CD4-positive, alpha-beta T cell (primary cell): ENCODE results near the gene PPP1R14B. TPM values are rescaled to one million over a fixed set of nuclear protein-coding genes. Genes with fewer than 3 reads are reported as not detected.

Experiments used
- ATAC-seq: fragments of 200-7000 bp; cut with Tn5 transposase; one replicate; pipeline ENCODE4 v1.10.0; 2022; ENCODE audit warnings: mild to moderate bottlenecking; ENCODE audit not compliant: poor library complexity
- CTCF ChIA-PET: fragments of 350-600 bp; sonication (Branson Sonifier 250); formaldehyde crosslinking; loops from one replicate; lab custom pipeline; 2021; ENCODE audit warnings: antibody characterized with exemption, inconsistent platforms; lab: Charles Lee
- POLR2A ChIA-PET: fragments of 350-600 bp; sonication (Branson Sonifier 250); formaldehyde crosslinking; loops from one replicate; lab custom pipeline; 2021; ENCODE audit warnings: antibody characterized with exemption, inconsistent platforms; lab: Charles Lee
- DNase-seq, 14 experiments: peaks; one replicate each; pipeline ENCODE4 v3.0.0-alpha.2; 2013 to 2020; ENCODE audit warnings: mixed read lengths in 2 of 14
- H3K27ac ChIP-seq, 2 donors: one replicate each; pipeline versions ENCODE4 v1.5.1 to v1.7.0; 2013; ENCODE audit warnings: low read length in 2 of 2, low read depth in 1 of 2, mild to moderate bottlenecking in 1 of 2
- H3K27me3 ChIP-seq, 2 experiments: 1 replicate in 1 of 2; 2 replicates in 1 of 2; pipeline versions ENCODE4 v1.6.1 to v1.7.0; 2013; ENCODE audit warnings: low read length in 2 of 2, control low read depth in 1 of 2, mild to moderate bottlenecking in 1 of 2, moderate library complexity in 1 of 2; ENCODE audit not compliant: insufficient read depth in 2 of 2, control insufficient read depth in 1 of 2
- H3K36me3 ChIP-seq: one replicate; pipeline ENCODE4 v1.6.1; 2013; ENCODE audit warnings: low read length, control low read depth; ENCODE audit not compliant: insufficient read depth
- H3K4me1 ChIP-seq: one replicate; pipeline ENCODE4 v1.6.1; 2013; ENCODE audit warnings: low read length, control low read depth; ENCODE audit not compliant: insufficient read depth
- H3K4me3 ChIP-seq: one replicate; pipeline ENCODE4 v1.5.1; 2013; ENCODE audit warnings: mild to moderate bottlenecking, low read length, moderate library complexity
- H3K9me3 ChIP-seq, 2 experiments: 1 replicate in 1 of 2; 2 replicates in 1 of 2; pipeline versions ENCODE4 v1.6.1 to v1.7.0; 2013; ENCODE audit warnings: low read length in 2 of 2, mild to moderate bottlenecking in 2 of 2, control low read depth in 1 of 2, moderate library complexity in 1 of 2; ENCODE audit not compliant: control insufficient read depth in 1 of 2, insufficient read depth in 1 of 2
- H3K27ac Mint-ChIP-seq: one replicate; pipeline ENCODE4 v1.8.0; 2020; ENCODE audit warnings: mixed read lengths
- H3K27me3 Mint-ChIP-seq: one replicate; pipeline ENCODE4 v1.8.0; 2021; ENCODE audit warnings: mixed read lengths
- H3K36me3 Mint-ChIP-seq: one replicate; pipeline ENCODE4 v1.8.0; 2021; ENCODE audit warnings: low read depth, mixed read lengths
- H3K4me1 Mint-ChIP-seq: one replicate; pipeline ENCODE4 v1.8.0; 2021; ENCODE audit warnings: low read depth, mixed read lengths
- H3K4me3 Mint-ChIP-seq: one replicate; pipeline ENCODE4 v1.8.0; 2020; ENCODE audit warnings: mild to moderate bottlenecking, mixed read lengths
- H3K9me3 Mint-ChIP-seq: one replicate; pipeline ENCODE4 v1.8.0; 2020; ENCODE audit warnings: mixed read lengths
- CTCF ChIP-seq: fragments of 200-600 bp; IDR thresholded peaks from one replicate; pipeline ENCODE4 v1.8.0; 2022; ENCODE audit warnings: antibody characterized with exemption, mild to moderate bottlenecking
- intact Hi-C, 2 experiments: fragments of 100-400 bp; cut with DNase I in 1 of 2; cut with micrococcal nuclease in 1 of 2; formaldehyde crosslinking; loops; one replicate each; pipeline versions ENCODE4 v1.15.1 to v1.9.0; 2023 to 2025; cut with DNase I, micrococcal nuclease
- total RNA-seq, 174 experiments: library from RNA in 2 of 174; stranded (reverse) in 2 of 174; gene quantifications; one replicate each; pipeline ENCODE4 v1.2.3 and lab custom pipeline; 2021 to 2026

Gene PPP1R14B
- total RNA-seq, 2 experiments from 2014 or later: 17.1 to 21.0 TPM

GRCh38 chr11:64260147-64260708 lies 13.5 kb upstream of the PPP1R14B start:
- TF ChIP-seq CTCF: no peak
- no peaks in the 10 kb centered on the region for H3K9me3 Mint-ChIP-seq
- no peaks in the 10 kb centered on the region for H3K27me3 Mint-ChIP-seq
- H3K36me3 ChIP-seq: peaks cover 24% of the 10 kb centered on the region
- H3K4me1 Mint-ChIP-seq: no peaks in the 10 kb centered on the region
- no peak for DNase-seq
- H3K36me3 Mint-ChIP-seq: peaks cover 13% of the 10 kb centered on the region
- ChIA-PET POLR2A (no interaction called here), CTCF (no interaction called here)
- no peak overlapping the region for H3K4me3 Mint-ChIP-seq
- H3K9me3 ChIP-seq: no peaks in the 10 kb centered on the region
- no peak overlapping the region for H3K27ac Mint-ChIP-seq
- no peak overlapping the region for H3K4me3 ChIP-seq
- H3K27me3 ChIP-seq: no peaks in the 10 kb centered on the region
- H3K4me1 ChIP-seq: peaks cover 7% of the 10 kb centered on the region
- ATAC-seq: no peak
- intact Hi-C loops: no loop called here
- H3K27ac ChIP-seq: no peak overlapping the region

GRCh38 chr11:64259533-64260067 lies 12.9 kb upstream of the PPP1R14B start:
- Mint-ChIP-seq H3K27me3 (no peaks in the 10 kb centered on the region), H3K4me3 (no peak overlapping the region), H3K9me3 (no peaks in the 10 kb centered on the region), H3K27ac (no peak overlapping the region), H3K4me1 (no peaks in the 10 kb centered on the region), H3K36me3 (peaks cover 13% of the 10 kb centered on the region)
- Histone ChIP-seq H3K9me3 (no peaks in the 10 kb centered on the region), H3K27me3 (no peaks in the 10 kb centered on the region), H3K36me3 (peaks cover 24% of the 10 kb centered on the region), H3K4me3 (no peak overlapping the region), H3K27ac (no peak overlapping the region), H3K4me1 (peaks cover 7% of the 10 kb centered on the region)
- ChIA-PET POLR2A (no interaction called here), CTCF (no interaction called here)
- ATAC-seq: no peak
- peak in 1 of 14 experiments; percentile 40 for DNase-seq
- no peak for TF ChIP-seq CTCF
- intact Hi-C loops: loop anchor here in 1 of 2 experiments (10.0 kb wide), 1 partner anchor 395 kb away; no protein-coding TSS in a partner anchor

GRCh38 chr11:64258946-64259532 lies 12.3 kb upstream of the PPP1R14B start:
- Histone ChIP-seq H3K27ac (no peak overlapping the region), H3K36me3 (peaks cover 24% of the 10 kb centered on the region), H3K27me3 (no peaks in the 10 kb centered on the region), H3K4me3 (no peak overlapping the region), H3K4me1 (peaks cover 7% of the 10 kb centered on the region), H3K9me3 (no peaks in the 10 kb centered on the region)
- intact Hi-C loops: loop anchor here in 1 of 2 experiments (10.0 kb wide), 1 partner anchor 396 kb away; no protein-coding TSS in a partner anchor
- no peaks in the 10 kb centered on the region for H3K4me1 Mint-ChIP-seq
- ATAC-seq: no peak
- ChIA-PET POLR2A (no interaction called here), CTCF (interaction anchor here (1.0 kb wide), 1 partner anchor 55 kb away, joined by 3 read pairs; no protein-coding TSS in a partner anchor)
- no peak for DNase-seq
- no peaks in the 10 kb centered on the region for H3K9me3 Mint-ChIP-seq
- peaks cover 13% of the 10 kb centered on the region for H3K36me3 Mint-ChIP-seq
- TF ChIP-seq CTCF: no peak
- no peak overlapping the region for H3K4me3 Mint-ChIP-seq
- H3K27me3 Mint-ChIP-seq: no peaks in the 10 kb centered on the region
- no peak overlapping the region for H3K27ac Mint-ChIP-seq
